ENCODE results near the gene NUDT9.

- TF ChIP-seq GATA3 (IDR thresholded peaks at IDR 0.05; ENCODE audit: low read depth, low read length) = no peak
- TF ChIP-seq GATA2 (IDR thresholded peaks at IDR 0.05; ENCODE audit: low read depth, low read length) = no peak
Measured at GRCh38 chr4:87414816-87415215, 7.6 kb upstream of the NUDT9 start.

All from SH-SY5Y (cell line).